Adipose tissue (tissue), 3 donors: Measurements from ENCODE around the gene OSTM1. TPM values are rescaled to one million over a fixed set of nuclear protein-coding genes. Genes with fewer than 3 reads are reported as not detected.

ENCODE experiments used
- H3K27ac ChIP-seq: one replicate; pipeline ENCODE4 v1.5.1; 2013; ENCODE audit warnings: low read depth, low read length
- WGBS, 3 donors: extraction: QIAGEN DNeasy Blood & Tissue Kit; methylation state at CpG; one replicate each; pipeline ENCODE4 v1.1.7; 2013; 5-methylcytosine and 5-hydroxymethylcytosine counted together
- polyA plus RNA-seq, 3 donors: library from polyadenylated mRNA; stranded (reverse); fragments of 200-250 nt; gene quantifications; one replicate each; pipeline ENCODE4 v1.2.3, GENCODE V29; 2013
- donor health status: healthy with polysubstance abuse.
- donor health status: Bipolar disorder and iron deficiency.
- donor health status: healthy.

Gene OSTM1
- polyA plus RNA-seq, 3 donors, result 6.5 to 19.8 (median 12.5) TPM

DNA sequence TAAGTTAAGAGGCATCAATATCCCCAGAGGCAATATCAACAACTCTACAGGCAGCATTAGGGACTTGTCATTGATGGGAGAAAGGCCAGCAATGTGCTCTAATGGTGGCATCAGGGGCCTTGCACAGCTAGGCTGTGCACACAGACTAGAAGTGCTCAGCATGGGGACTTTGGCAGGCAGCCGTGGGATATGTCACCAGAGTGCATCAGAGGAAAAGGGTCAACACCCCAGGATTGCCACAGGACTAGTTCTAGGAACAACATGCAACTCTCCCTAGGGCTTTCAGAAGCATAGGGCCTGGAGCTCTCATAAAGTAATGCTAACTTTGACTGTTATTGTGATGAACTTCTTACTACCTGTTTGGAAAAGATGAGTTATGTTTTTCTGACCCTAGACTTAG is 32.2 kb upstream of the OSTM1 start:
- WGBS, 3 donors, result 57 to 77% (median 65%) methylated on average over 1 of the region's 1 CpG
- no peak overlapping the region for H3K27ac ChIP-seq

DNA sequence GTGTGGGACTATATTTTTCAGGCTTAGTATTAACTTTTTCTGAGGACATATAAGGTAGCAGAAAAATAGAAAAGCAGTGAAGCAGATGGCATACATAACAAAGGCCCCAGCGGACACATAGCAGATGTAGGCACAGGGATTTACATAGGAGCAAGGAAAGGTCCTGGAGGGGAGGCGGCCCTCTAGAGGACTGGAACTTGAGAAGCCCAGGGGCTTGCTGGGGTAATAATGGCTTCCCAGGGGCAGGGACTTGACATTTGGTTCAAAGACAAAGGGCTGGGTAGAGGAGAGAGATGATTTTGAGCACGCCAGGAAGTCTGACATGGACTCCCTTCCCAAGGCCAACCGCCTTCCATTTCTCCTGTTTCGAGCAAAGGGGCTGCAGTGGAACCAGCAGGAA is 31.7 kb upstream of the OSTM1 start:
- H3K27ac ChIP-seq, result no peak overlapping the region
- 93 to 95% (median 94%) methylated on average over 5 of the region's 5 CpGs for WGBS, 3 donors

DNA sequence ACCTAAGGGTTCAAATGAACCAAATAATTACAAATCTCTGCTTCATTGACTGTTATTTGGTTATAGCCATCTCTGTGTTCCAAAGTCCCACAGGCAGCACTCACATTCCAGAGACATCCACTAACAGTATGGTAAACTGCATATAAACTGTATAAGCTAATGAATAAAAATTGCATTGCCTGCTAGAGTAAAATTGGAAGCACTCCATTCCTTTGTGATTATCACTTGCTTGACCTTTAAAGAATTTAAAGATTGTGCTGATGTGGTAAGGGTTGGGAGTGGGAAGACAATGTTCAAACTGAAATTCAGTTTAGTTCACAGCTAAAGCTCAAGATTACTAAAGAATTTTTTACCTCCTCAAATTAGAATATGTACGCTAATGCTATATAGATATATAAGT is 31.0 kb upstream of the OSTM1 start:
- H3K27ac ChIP-seq, result no peak overlapping the region
- WGBS, 3 donors, result 86 to 92% (median 90%) methylated on average over 1 of the region's 1 CpG

DNA sequence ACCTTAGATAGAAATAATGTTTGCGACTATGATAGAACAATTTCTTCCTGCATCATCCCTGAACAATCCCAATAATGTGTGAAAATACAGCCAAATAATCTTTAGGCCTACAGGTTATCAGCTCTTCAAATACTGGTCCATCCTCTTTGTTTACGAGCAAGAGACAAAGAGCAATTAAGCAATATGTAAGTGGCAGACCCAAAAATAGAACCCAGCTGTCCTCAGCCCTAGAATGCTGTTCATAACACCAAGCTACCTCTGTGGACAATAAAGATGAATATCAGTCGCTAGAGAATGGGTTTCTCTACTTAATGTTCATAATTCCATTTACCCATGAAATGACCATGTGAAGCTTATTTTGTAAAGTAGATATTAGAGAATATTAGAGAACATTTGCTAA is 28.4 kb upstream of the OSTM1 start:
- 82 to 88% (median 85%) methylated on average over 3 of the region's 3 CpGs for WGBS, 3 donors

DNA sequence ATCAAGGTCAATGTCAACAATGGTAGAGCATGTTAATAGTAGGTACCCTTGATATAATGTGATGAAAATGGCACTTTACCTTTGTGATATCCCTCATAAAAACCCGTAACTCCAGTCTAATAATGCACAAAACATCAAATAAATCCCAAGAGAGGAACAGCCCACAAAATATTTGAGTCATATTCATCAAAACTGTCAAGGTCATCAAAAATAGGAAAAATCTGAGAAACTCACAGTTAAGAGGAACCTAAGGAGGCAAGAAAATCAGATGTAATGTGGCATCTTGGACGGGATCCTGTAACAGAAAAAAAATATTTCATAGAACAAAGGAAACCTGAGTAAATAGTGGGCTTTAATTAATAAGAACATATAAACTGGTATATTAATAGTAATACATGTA is 25.5 kb upstream of the OSTM1 start:
- no peak overlapping the region for H3K27ac ChIP-seq
- WGBS, 3 donors, result 73 to 89% (median 87%) methylated on average over 2 of the region's 2 CpGs

More for the DNA sequence above, 28.4 kb upstream of the OSTM1 start:
- H3K27ac ChIP-seq, result no peak overlapping the region

DNA sequence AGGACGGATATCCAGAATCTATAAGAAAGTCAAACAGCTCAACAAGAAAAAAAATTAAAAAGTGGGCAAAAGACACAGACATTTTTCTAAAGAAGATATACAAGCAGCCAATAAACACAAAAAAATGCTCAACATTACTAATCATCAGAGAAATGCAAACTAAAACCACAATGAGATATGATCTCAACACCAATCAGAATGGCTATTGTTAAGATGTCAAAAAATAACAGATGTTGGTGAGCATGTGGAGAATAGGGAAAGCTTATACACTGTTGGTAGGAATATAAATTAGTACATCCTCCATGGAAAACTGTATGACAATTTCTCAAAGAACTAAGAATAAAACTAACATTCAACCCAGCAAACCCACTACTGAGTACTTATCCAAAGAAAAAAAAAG is 23.3 kb upstream of the OSTM1 start:
- H3K27ac ChIP-seq, result no peak overlapping the region
- WGBS, 3 donors, result 77 to 94% (median 94%) methylated on average over 1 of the region's 1 CpG

DNA sequence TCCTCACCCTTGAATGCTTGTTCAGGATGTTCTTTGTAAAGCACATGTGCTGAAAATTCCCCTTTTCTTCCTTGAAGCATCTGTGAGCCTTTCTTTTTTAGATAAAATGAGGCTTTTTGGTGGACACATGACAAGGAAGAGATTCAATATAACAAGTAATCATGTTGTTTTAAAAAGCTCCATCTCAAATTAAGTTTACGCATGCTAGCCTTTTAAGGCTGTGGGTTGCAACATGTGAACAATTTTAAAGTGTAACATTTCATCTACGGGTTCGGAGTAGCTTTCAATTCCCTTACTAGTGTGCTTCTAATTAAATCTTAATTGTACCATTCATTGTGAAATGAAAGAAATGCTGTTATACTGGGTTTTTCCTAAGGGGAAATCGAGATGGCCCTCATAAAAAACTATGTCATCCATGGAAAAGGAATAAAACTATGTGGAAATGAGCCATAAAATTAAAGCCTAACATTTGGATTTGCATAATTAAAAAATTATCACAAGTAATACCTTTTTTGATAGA is 19.3 kb upstream of the OSTM1 start:
- H3K27ac ChIP-seq, result no peak overlapping the region
- 86 to 93% (median 89%) methylated on average over 4 of the region's 4 CpGs for WGBS, 3 donors

DNA sequence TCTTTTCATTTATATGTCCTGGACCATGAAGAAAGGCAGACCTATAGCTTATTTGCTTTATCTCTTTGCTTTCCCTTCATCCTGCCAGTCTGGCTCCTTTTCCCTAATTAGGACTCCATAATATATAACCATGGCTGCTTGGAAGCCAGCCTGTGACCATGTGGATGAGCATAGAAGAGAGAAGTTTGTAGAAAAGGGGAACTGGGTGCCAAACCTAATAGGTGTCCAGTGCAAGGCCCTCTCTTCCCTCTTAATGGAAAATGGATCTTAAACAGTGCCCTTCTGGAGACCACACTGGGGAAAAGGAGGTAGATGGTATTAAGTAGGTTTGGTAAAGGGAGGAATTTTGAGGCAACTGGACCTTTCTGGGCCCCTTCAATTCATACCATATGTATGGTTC is 16.7 kb upstream of the OSTM1 start:
- no peak overlapping the region for H3K27ac ChIP-seq

DNA sequence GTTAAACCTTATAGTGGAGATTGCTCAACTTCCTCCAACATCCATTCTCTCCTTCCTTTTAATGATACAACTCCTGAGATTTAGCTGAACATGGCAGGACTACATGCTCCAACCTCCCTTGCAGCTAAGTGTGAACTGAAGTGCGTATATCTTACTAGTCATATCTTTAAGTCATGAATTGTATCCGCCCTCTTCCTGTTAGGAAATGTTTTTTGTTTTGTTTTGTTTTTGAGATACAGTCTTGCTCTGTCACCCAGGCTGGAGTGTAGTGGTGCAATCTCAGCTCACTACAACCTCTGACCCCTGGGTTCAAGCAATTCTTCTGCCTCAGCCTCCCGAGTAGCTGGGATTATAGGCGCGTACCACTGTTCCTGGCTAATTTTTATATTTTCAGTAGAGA is 8.8 kb upstream of the OSTM1 start:
- WGBS, 3 donors, result 88 to 94% (median 94%) methylated on average over 5 of the region's 5 CpGs
- H3K27ac ChIP-seq, result no peak overlapping the region

DNA sequence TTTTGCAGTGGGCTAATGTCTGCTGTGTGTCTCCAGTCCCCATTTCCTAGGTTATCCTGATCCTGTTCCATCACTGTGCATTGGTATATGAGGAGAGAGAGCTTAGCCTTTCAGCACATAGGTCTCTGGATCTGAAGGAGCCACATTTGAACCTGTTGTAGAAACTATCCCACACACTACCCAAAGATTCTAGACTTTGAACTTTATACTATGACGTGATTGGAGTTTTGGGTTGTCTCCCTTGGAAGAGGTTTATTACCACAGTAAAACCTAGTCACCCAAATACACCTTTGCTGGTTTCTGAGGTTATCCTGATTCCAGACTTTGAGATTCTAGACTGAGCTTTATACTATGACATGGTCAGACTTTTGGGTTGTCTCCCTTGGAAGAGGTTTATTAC is 8.0 kb upstream of the OSTM1 start:
- no peak overlapping the region for H3K27ac ChIP-seq
- 85 to 96% (median 93%) methylated on average over 1 of the region's 1 CpG for WGBS, 3 donors

DNA sequence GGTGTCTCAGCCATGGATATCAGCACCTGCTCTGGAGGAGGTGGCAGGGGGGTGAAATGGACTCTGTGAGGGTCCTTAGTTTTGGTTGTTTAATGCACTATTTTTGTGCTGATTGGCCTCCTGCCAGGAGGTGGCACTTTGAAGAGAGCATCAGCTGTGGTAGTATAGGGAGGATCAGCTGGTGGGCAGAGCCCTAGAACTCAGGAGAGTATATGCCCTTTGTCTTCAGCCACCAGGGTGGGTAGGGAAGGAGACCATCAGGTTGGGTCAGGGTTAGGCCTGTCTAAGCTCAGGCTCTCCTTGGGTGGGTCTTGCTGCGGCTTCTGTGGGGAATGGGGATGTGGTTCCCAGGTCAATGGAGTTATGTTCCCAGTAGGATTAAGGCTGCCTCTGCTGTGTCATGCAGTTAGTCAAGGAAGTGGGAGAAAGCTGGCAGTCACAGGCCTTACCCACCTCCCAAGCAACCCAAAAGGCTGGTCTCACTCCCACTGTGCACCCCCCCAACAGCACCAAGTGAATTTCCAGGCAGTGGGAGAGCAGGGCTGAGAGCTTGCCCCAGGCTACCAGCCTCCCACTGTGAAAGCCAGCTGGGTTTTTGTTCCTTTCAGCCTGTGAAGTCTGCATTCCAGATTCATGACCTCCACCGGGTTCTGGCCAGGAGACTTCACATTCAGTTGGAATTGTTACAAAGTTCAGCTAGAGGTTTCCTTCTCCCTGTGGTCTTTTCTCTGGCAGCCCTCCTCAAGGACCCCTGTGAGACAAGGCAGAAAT is 5.7 kb upstream of the OSTM1 start:
- no peak overlapping the region for H3K27ac ChIP-seq
- WGBS, 3 donors, result 72 to 81% (median 74%) methylated on average over 2 of the region's 2 CpGs

DNA sequence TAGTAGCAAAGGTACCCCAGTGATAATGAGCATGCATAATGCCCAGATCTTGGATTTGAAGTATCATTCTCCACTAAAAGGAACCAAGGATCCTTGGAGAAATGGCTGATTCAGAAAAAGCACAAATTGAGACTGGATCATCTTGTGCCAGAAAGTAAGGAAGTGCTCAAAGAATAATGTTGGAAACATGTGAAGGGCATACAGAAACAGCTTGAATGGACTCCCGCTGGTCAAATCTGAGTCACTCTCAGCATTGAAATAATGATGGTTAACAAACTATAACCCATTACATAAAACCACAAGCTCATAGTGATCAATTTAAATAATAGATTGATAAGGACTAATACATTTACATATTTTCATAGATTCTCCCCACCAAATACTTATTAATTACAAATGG is 3.6 kb upstream of the OSTM1 start:
- WGBS, 3 donors, result 83 to 89% (median 88%) methylated on average over 1 of the region's 1 CpG
- no peak overlapping the region for H3K27ac ChIP-seq

DNA sequence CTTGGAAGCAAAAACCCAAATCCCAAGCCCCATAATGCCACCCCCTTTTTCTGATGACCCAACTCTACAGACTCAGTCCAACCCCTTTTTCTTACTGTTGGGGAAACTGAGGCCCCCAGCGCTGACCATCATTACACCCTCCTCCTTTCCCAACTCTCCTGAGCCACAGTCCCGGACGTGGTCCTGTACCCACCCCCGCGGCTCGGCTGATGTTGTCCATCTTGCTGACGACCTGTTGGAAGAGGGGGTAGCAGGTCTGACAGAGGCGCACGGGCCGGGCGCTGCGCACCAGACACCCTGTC is 533 bp downstream of the OSTM1 start:
- WGBS, 3 donors, result 1 to 2% (median 1%) methylated on average over 12 of the region's 12 CpGs
- H3K27ac ChIP-seq, result no peak overlapping the region

DNA sequence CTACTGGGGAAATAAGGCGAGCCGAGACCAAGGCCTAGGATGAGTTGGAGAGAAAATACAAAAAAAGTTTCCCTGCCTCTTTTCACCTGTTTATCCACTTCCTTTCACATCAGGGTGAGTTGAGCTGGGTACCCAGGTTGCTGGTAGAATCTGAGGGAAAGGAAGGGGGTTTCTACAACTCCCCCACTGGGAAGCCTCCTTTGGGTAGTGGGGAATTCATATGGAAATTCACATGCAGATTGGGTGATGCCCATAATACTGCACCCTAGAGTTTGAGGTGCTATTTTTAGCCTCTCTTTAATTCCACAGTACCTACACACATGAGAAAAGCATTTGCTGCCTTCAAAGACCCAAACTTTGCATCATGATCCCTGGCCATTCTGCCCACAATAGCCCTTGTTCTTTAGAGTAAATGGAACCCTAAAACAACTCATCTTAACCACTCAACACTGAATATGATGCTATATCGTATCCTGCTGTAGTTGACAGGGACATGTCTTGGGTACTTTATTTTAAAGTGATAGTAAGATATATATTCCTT is 2.7 kb downstream of the OSTM1 start:
- no peak overlapping the region for H3K27ac ChIP-seq
- 73 to 96% (median 79%) methylated on average over 3 of the region's 3 CpGs for WGBS, 3 donors

DNA sequence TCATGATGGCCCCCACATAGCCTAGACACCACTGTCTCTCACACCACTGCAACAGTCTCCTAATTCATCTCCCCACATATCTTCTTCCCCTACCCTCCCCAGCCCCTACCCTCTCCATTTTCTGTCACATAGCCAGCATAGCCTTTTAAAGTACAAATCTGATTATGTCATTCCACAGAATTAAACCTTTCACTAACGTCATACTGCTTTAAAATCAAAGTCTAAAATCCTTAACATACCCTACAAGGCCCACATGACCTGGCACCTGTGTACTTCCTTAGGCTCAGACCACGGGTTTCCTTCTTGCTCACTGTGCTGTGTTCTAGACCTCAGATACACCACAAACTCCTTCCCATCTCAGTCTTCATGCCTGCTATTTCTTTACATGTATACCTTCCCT is 5.9 kb downstream of the OSTM1 start:
- no peak overlapping the region for H3K27ac ChIP-seq
- 59 to 68% (median 63%) methylated on average over 2 of the region's 2 CpGs for WGBS, 3 donors

DNA sequence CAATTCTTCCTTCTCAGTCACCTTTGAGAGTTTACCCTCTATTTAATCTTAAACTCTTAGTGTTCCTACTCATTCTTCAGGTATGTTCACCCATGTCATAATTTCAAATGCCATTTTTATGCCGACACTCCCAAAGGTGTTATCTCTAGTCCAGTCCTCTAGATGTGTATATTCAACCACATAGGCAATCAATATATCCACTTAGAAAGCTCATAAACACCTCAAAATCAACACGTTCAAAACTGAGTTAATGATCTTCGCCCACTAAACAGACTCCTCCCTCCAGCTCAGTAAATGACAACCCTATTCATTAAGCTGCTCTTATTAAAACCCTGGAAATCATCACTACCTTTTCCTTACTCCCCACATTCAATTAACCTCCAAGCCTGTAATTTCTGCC is 6.4 kb downstream of the OSTM1 start:
- 66 to 88% (median 87%) methylated on average over 3 of the region's 3 CpGs for WGBS, 3 donors
- H3K27ac ChIP-seq, result no peak overlapping the region

DNA sequence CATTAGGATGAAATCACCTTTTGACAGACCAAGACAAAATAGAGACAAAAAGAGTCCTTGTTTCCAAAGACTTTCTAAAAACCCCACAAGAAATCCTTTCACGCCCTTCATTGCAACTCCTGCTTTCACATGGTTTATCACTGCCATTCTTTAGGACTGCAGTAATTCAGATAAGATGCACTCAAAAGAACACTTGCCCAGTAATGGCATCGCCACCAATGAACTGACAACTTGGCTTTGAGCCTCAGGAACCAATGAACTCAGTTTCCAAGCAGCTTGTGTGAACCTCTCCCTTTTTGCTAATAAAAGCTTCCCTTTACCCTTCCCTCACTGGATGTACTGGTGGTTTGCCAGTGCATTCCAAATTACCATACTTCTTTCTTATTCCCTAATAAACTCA is 21.8 kb downstream of the OSTM1 start:
- WGBS, 3 donors, result 90 to 96% (median 90%) methylated on average over 2 of the region's 2 CpGs
- no peak overlapping the region for H3K27ac ChIP-seq

DNA sequence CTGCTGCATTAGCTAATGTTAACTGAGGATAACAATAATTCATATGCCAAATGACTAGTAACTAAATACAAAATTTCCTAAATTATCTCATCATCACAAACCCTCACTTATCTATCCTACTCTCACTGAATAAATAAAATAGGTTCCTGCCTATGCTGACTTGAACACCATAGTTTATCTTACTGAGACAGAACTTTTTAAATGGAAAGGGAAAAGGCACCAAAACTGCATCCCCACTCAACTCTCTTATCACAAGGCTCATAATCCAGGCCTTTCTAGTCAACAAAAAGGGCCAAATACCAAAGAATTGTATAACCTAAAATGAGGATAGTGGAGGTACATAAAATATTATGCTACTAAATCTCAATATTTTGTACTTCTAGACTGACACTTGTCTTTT is 23.1 kb downstream of the OSTM1 start:
- no peak overlapping the region for H3K27ac ChIP-seq

DNA sequence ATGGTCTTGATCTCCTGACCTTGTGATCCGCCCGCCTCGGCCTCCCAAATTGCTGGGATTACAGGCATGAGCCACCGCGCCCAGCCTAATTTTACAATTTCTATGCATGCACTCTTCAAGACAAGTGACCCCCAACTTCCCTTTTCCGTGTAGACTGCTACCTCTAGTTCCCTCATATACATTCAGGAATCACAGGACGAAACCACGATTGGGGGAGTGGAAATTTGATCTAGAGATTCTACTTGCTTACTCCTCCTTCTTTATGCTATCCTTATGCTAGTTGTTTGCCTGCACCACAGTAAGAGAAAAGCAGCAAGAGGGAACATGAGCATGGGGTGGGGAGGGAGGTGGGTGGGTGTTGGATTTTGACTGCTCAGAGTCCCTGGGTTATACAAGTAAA is 34.9 kb downstream of the OSTM1 start:
- WGBS, 3 donors, result 90 to 97% (median 92%) methylated on average over 5 to 8 of the region's 8 CpGs
- H3K27ac ChIP-seq, result no peak overlapping the region

DNA sequence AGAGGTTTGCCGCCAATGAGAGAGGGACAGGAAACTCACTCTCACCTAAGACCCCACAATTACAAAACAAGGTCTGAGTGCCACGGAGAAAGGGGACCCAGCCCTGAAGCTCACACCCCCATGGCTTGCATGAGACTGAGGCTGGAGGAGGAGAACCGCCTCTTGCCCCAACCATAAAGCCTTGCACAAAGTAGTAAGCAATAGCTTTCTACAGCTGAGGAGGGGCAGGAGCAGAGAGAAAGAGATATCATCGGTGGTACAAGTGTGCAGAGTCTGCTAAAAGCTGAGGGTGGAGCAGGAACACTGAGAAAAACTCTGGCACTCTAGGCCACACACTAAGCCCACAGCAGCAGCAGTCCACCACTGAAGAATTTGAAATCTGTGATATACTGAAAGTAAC is 37.7 kb downstream of the OSTM1 start:
- 80 to 93% (median 87%) methylated on average over 4 of the region's 4 CpGs for WGBS, 3 donors
- no peak overlapping the region for H3K27ac ChIP-seq
